Pancreas (tissue), 10 donors: ENCODE data around the gene KRTAP4-8. TPM values are rescaled to one million over a fixed set of nuclear protein-coding genes. Genes with fewer than 3 reads are reported as not detected.

ENCODE experiments used
- ATAC-seq, 4 donors: fragments of 200-7000 bp; cut with Tn5 transposase; one replicate each; pipeline versions ENCODE4 v1.8.0 to v1.9.1; 2020; ENCODE audit warnings: mild to moderate bottlenecking in 4 of 4, moderate library complexity in 4 of 4
- DNase-seq, 6 donors: peaks; one replicate each; pipeline ENCODE4 v3.0.0-alpha.2; 2020
- FAIRE-seq: peaks from 2 replicates; lab custom pipeline; 2012; peaks lifted over from hg19 to GRCh38; lab: Jason Lieb, UNC
- H3K27ac ChIP-seq, 4 donors: fragments of 200-600 bp; sonication (generic); 1 replicate in 3 of 4; 2 replicates in 1 of 4; pipeline versions ENCODE4 v1.5.0 to v1.8.0; 2020
- H3K27me3 ChIP-seq, 4 donors: fragments of 200-600 bp; one replicate each; pipeline ENCODE4 v1.8.0; 2021
- H3K36me3 ChIP-seq, 3 donors: fragments of 200-600 bp; sonication (generic) in 1 of 3; one replicate each; pipeline versions ENCODE4 v1.5.0 to v1.8.0; 2020 to 2021
- H3K4me1 ChIP-seq, 3 donors: fragments of 200-600 bp; one replicate each; pipeline ENCODE4 v1.8.0; 2021
- H3K4me3 ChIP-seq, 4 donors: fragments of 200-600 bp; sonication (generic) in 2 of 4; one replicate each; pipeline versions ENCODE4 v1.5.0 to v1.8.0; 2020 to 2021
- H3K9me3 ChIP-seq, 4 donors: fragments of 200-600 bp; one replicate each; pipeline ENCODE4 v1.8.0; 2021
- WGBS, 2 donors: extraction: QIAGEN DNeasy Blood & Tissue Kit; methylation state at CpG; one replicate each; pipeline ENCODE4 v1.1.7; 2013; 5-methylcytosine and 5-hydroxymethylcytosine counted together
- intact Hi-C, 3 donors: fragments of 100-400 bp; cut with DNase I; formaldehyde crosslinking; loops; one replicate each; pipeline versions ENCODE4 v1.11.1 to v1.14.2; 2022
- polyA plus RNA-seq, 2 donors: library from polyadenylated mRNA; stranded (reverse); fragments of 200-250 nt; gene quantifications; one replicate each; pipeline ENCODE4 v1.2.3, GENCODE V29; 2013
- total RNA-seq, 6 donors: library from RNA; stranded (reverse); fragmentation: NEBNext Ultra II Directional in 4 of 6; extraction: Animal tissue kit (Norgen Biotek cat#: 25700) in 4 of 6; gene quantifications; one replicate each; pipeline versions ENCODE4 v1.2.1 to v1.2.4, GENCODE V29; 2021 to 2023
- TF ChIP-seq, protein P1 (sequence below), 4 donors: fragments of 200-600 bp; sonication (generic) in 3 of 4; IDR thresholded peaks; one replicate each; pipeline versions ENCODE4 v1.5.0 to v1.8.0; 2021; ENCODE audit warnings: antibody characterized with exemption in 4 of 4
- donor health status: healthy with polysubstance abuse.
- donor health status: DM: no; HTN: no; CAD: no; lungs with moderate emphysema.
- donor health status: DM: no; HTN: no; CAD: no.
- donor health status: control.
- donor health status: control.
- donor health status: Bipolar disorder and iron deficiency.
- donor health status: DM: yes; HTN: yes; CAD: no.
- donor health status: DM: no; HTN: no; CAD: no.
- donor health status: DM: no; HTN: no; CAD: no.
- donor health status: DM: yes; HTN: yes; CAD: no.

Gene KRTAP4-8
- total and polyA plus RNA-seq, 8 donors: not detected

DNA sequence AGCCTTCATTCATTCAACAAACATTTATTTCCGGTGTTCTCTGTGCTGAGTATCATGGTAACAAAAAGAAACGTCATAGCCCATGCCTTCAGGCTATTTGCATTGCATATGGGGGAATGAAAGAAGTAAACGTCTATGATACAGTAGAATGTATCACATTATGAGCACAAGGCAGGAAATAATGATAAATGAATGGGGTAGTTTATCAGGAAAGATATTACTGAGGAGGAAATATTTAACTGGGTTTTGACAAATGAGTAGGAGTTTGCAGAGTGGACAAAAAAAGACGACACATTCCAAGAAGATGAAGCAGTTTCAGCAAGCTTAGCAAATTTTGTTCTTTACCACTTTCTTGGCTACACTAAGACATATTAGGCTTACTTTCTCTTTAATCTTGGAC, 15.3 kb downstream of the KRTAP4-8 start:
- Histone ChIP-seq H3K4me3 (no peak overlapping the region), H3K4me1 (no peaks in the 10 kb centered on the region), H3K9me3 (no peaks in the 10 kb centered on the region), H3K36me3 (no peaks in the 10 kb centered on the region), H3K27ac (no peak overlapping the region), H3K27me3 (no peaks in the 10 kb centered on the region)
- no peak for DNase-seq
- FAIRE-seq: no peak
- intact Hi-C loops: no loop called here
- TF ChIP-seq, protein P1, sequence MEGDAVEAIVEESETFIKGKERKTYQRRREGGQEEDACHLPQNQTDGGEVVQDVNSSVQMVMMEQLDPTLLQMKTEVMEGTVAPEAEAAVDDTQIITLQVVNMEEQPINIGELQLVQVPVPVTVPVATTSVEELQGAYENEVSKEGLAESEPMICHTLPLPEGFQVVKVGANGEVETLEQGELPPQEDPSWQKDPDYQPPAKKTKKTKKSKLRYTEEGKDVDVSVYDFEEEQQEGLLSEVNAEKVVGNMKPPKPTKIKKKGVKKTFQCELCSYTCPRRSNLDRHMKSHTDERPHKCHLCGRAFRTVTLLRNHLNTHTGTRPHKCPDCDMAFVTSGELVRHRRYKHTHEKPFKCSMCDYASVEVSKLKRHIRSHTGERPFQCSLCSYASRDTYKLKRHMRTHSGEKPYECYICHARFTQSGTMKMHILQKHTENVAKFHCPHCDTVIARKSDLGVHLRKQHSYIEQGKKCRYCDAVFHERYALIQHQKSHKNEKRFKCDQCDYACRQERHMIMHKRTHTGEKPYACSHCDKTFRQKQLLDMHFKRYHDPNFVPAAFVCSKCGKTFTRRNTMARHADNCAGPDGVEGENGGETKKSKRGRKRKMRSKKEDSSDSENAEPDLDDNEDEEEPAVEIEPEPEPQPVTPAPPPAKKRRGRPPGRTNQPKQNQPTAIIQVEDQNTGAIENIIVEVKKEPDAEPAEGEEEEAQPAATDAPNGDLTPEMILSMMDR (IDR thresholded peaks at IDR 0.05): no peak
- ATAC-seq: no peak
- 37 to 40% methylated on average over 4 of the region's 4 CpGs for WGBS, 2 donors

DNA sequence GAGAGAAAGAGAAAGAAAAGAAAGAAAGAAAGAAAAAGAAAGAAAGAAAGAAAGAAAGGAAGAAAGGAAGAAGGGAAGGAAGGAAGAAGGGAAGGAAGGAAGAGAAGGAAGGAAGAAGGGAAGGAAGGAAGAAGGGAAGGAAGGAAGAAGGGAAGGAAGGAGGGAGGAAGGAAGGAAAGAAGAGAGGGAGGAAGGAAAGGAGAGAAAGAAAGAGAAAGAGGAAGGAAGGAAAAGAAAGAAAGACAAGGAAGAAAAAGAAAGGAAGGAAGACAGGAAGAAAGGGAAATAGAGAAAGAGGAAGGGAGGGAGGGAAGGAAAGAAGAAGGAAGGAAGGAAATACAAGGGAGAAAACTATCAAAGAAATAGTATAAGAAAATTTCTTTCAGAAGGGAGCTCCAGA, 21.2 kb downstream of the KRTAP4-8 start:
- Histone ChIP-seq H3K4me3 (no peak overlapping the region), H3K4me1 (no peaks in the 10 kb centered on the region), H3K27ac (no peak overlapping the region), H3K36me3 (no peaks in the 10 kb centered on the region), H3K27me3 (peaks cover 0 to 6% (median 0%) of the 10 kb centered on the region in 4 donors), H3K9me3 (no peaks in the 10 kb centered on the region)
- TF ChIP-seq, protein P1 (IDR thresholded peaks at IDR 0.05): no peak
- FAIRE-seq (no peak), DNase-seq (no peak), ATAC-seq (no peak)
- intact Hi-C loops: no loop called here

DNA sequence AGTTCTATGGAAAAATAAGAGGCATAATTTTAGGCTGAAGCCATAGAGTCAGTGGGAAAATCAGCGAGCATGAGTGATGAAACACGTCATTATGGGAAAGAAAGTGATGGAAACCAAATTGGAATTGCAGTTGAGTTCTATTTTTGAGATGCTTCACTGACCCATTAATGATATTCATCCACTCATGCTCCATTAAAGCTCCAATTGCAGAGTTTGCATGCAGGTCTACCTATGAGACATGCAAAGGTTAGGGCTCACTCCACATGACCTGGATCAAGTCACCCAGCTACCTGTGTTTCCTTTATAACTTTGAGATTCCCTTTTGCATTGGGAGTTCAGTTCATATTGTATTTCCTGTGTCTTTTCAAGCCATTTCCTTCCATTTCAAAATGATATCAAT, 24.3 kb downstream of the KRTAP4-8 start:
- peaks cover 0 to 6% (median 0%) of the 10 kb centered on the region in 4 donors for H3K27me3 ChIP-seq
- no peak overlapping the region for H3K4me3 ChIP-seq
- TF ChIP-seq, protein P1 (IDR thresholded peaks at IDR 0.05): no peak
- intact Hi-C loops: no loop called here
- H3K36me3 ChIP-seq: no peaks in the 10 kb centered on the region
- H3K4me1 ChIP-seq: no peaks in the 10 kb centered on the region
- DNase-seq: no peak
- no peak overlapping the region for H3K27ac ChIP-seq
- ATAC-seq: no peak
- no peaks in the 10 kb centered on the region for H3K9me3 ChIP-seq
- FAIRE-seq: no peak
- 80 to 89% methylated on average over 2 of the region's 2 CpGs for WGBS, 2 donors

DNA sequence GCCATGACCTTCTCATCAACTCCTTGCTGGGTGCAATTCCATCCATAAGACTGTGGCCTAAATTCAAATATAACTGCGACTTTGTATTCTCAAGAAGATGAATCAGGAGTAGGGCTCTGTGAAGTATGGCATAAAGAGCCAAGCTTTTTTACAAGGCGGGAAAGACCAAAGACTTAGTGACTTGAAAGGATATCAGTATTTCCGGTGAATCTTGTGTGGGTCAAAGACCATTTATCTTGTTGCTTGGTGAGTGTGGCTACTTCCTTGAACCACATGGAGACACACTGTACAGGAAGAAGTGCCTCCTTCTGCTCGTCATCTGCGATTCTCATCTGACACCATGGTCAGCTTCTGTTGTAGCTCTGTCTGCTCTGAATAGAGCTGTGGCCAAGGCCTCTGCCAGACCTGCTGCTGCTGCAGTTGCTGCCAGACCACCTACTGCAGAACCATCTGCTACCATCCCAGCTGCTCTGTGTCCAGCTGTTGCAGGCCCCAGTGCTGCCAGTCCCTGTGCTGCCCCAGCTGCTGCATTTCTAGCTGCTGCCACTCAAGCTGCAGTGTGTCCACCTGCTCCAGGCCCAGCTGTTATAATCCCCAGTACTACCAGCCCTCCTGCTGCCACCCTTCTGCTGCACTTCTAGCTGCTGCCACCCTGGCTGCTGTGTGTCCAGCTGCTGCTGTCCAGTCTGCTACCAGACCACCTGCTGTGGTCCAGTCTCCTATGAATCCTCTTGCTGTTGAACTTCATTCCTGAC, 26.2 kb downstream of the KRTAP4-8 start:
- Histone ChIP-seq H3K9me3 (no peaks in the 10 kb centered on the region), H3K4me1 (no peaks in the 10 kb centered on the region), H3K36me3 (no peaks in the 10 kb centered on the region), H3K4me3 (no peak overlapping the region), H3K27ac (no peak overlapping the region), H3K27me3 (peaks cover 0 to 6% (median 0%) of the 10 kb centered on the region in 4 donors)
- WGBS, 2 donors: 86 to 93% methylated on average over 5 of the region's 5 CpGs
- ATAC-seq (no peak), DNase-seq (no peak), FAIRE-seq (no peak)
- TF ChIP-seq, protein P1 (IDR thresholded peaks at IDR 0.05): no peak
- intact Hi-C loops: no loop called here

DNA sequence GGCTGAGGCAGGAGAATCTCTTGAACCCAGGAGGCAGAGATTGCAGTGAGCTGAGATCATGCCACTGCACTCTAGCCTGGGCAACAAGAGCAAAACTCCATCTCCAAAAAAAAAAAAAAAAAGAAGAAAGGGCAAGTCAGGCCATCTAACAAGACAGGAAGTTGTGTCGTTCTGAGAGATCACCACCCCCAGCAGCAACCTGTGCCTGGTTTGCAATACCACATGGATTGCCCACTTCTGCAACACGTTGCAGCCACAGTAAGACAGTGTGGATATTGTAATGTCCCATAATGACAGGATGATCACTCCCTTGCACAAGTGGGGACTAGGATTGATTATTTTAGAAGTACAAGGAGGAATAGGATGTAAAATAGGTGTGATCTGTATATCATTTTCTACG, 28.9 kb downstream of the KRTAP4-8 start:
- FAIRE-seq (no peak), DNase-seq (no peak), ATAC-seq (no peak)
- H3K4me1 ChIP-seq: no peaks in the 10 kb centered on the region
- 81 to 88% methylated on average over 3 of the region's 3 CpGs for WGBS, 2 donors
- no peak overlapping the region for H3K27ac ChIP-seq
- H3K4me3 ChIP-seq: no peak overlapping the region
- intact Hi-C loops: no loop called here
- H3K9me3 ChIP-seq: no peaks in the 10 kb centered on the region
- H3K36me3 ChIP-seq: no peaks in the 10 kb centered on the region
- H3K27me3 ChIP-seq: no peaks in the 10 kb centered on the region
- TF ChIP-seq, protein P1 (IDR thresholded peaks at IDR 0.05): no peak
